Measurements from ENCODE around the gene MYL1.

DNA sequence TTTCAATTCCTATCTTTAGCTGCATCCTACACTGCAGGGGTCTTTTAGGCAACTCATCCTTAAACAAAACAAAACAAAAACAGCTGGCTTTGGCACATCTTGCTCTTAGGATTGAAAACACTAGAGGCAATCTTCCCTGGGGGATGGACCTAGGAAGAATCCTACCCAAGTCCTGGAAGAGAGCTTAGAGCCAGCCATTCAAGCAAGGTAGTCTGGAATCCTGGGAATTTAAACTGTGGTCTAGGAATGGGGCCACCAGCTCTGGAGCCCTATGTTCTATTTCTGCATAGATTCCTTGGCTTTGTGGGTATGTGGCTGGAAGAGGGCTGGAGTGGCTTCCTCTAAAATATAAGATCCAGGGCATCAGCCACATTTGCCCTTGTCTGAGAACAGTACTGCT is 27.7 kb downstream of the MYL1 start:
- no peak for TF ChIP-seq POLR2AphosphoS5 (IDR thresholded peaks at IDR 0.05; ENCODE audit: low read depth, low read length)
- TF ChIP-seq FOXP2 (optimal IDR thresholded peaks at IDR 0.05; ENCODE audit: borderline replicate concordance, extremely low read depth, extremely low read length, insufficient read depth): no peak
- no peak for TF ChIP-seq TAF1 (IDR thresholded peaks at IDR 0.05; ENCODE audit: borderline replicate concordance, insufficient read depth, low read length)
- no peak for TF ChIP-seq SIN3A (IDR thresholded peaks at IDR 0.05; ENCODE audit: borderline replicate concordance, insufficient read depth, low read length)
- TF ChIP-seq, protein P1, sequence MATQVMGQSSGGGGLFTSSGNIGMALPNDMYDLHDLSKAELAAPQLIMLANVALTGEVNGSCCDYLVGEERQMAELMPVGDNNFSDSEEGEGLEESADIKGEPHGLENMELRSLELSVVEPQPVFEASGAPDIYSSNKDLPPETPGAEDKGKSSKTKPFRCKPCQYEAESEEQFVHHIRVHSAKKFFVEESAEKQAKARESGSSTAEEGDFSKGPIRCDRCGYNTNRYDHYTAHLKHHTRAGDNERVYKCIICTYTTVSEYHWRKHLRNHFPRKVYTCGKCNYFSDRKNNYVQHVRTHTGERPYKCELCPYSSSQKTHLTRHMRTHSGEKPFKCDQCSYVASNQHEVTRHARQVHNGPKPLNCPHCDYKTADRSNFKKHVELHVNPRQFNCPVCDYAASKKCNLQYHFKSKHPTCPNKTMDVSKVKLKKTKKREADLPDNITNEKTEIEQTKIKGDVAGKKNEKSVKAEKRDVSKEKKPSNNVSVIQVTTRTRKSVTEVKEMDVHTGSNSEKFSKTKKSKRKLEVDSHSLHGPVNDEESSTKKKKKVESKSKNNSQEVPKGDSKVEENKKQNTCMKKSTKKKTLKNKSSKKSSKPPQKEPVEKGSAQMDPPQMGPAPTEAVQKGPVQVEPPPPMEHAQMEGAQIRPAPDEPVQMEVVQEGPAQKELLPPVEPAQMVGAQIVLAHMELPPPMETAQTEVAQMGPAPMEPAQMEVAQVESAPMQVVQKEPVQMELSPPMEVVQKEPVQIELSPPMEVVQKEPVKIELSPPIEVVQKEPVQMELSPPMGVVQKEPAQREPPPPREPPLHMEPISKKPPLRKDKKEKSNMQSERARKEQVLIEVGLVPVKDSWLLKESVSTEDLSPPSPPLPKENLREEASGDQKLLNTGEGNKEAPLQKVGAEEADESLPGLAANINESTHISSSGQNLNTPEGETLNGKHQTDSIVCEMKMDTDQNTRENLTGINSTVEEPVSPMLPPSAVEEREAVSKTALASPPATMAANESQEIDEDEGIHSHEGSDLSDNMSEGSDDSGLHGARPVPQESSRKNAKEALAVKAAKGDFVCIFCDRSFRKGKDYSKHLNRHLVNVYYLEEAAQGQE (IDR thresholded peaks at IDR 0.05; ENCODE audit: insufficient read depth in 1 of 2, low read depth in 2 of 2, low read length in 2 of 2): no peak

All from PFSK-1 (cell line).